COLO668 (cell line): ENCODE data around the gene NEGR1.

Experiments used
- DNase-seq: peaks from one replicate; lab custom pipeline; 2025; ENCODE audit not compliant: unreplicated experiment; lab: John Stamatoyannopoulos, UW

Gene NEGR1

DNA sequence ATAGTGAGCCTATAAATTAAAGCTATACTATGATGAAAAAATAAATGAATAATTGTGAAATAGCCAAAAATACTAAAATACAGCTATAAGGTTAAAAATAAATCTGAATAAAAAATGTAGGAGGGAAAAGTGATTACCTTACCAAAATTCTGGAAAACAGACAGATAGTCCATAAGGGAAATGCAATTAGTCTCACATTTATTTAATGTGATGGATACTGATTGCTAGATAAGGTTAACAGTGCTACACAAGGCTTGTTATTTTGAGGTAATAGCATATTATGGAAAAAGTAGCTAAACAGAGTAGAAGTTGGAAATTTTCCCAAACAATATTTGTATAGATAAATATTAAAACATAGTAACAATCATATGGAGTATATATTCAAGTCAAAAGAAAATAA is 413.0 kb downstream of the NEGR1 start:
- DNase-seq, result no peak

DNA sequence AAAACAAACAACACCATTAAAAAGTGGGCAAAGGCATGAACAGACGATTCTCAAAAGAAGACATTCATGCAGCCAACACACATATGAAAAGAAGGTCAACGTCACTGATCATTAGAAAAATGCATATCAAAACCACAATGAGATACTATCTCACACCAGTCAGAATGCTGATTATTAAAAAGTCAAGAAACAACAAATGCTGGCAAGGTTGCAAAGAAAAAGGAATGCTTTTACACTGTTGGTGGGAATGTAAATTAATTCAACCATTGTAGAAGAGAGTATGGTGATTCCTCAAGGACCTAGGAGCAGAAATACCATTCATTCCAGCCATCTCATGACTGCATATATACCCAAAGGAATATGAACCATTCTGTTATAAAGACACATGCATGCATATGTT is 419.6 kb downstream of the NEGR1 start:
- no peak for DNase-seq

DNA sequence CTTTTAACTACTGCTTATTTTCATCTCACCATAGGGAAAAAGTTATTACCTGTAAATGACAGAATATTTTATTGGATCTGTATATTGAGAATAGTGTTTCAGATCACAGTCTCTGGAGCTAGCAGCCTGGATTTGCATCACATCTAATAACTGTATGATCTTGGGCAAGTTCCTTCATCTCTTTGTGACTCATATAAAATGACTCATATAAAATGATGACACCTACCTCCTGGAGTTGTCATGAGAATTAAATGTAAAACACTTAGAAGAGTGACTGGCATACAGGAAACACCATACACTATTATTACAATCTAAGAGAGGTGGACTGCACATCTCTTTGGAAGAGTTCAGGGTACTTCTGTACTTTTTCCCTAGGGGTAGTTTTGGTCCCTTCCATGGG is 421.3 kb downstream of the NEGR1 start:
- no peak for DNase-seq

DNA sequence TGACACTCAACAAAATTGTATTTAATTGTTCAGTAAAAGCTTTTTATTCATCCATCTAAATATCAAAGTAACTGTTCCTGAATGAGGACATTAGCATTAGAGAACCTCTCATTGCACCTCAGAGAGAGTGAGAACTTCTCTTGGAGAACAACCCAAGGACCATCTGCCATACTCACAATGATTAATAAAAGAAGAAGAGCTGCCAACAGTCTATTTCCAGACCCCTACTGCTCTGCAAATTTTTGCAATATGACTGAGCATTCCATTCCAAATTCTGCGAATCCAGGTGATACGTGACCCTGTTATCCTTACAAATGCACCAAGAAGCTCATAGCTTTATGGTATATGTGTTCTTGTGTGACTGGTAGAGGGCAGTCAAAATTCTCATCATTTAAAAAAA is 422.5 kb downstream of the NEGR1 start:
- no peak for DNase-seq

DNA sequence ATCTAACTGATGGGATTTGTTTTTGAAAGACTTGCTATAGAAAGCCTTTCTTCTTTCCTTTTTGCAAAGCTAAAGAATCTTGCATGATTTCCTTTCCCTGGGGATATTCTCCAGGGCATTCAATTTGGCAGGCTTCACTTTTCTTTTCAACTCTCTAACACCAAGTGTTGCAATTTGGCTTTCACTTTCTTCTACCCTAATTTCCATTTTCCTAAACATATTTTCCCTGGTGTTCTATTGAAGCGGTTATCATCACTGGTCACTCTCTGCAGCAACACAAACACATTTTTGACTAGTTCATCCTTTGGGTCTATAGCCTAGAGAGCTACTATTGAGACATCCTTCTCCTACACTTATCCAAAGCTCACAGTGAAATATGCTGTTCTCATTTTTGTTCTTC is 424.5 kb downstream of the NEGR1 start:
- no peak for DNase-seq

DNA sequence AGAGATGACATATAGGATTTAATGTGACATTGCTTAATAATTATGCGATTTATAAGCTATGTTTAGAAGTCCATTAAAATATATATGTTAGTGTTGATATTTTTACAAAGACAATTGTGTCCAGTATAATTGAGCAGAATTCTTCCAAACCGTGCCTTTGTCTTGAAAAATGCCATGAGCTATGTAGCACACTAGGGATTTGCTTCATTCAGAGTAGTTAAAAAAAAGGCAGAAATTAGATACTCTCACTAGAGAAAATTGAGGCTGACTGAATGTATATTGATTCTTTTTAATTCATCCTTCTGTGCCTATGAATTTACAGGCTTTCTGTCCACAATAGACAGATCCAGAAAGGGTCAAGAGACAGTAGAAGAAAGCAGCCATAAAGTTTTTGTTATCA is 429.0 kb downstream of the NEGR1 start:
- DNase-seq, result no peak

DNA sequence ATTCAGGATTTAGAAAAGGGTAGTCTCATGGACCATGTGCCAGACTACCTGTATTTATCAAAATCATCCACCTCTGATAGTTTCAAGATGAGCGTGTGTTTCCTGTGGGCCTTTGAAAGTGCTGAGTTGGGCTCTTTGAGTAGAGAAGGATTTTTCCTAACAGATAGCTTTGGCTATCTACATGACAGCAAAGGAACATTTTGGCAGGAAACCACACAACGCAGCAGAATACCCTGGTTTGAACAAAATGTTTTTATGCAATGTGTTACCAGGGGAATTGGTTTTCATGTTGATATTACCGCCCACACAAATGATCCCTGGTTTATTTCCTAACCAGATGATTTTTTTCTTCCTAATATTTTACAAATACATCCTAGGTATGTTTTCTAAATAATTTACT is 431.4 kb downstream of the NEGR1 start:
- DNase-seq, result no peak

DNA sequence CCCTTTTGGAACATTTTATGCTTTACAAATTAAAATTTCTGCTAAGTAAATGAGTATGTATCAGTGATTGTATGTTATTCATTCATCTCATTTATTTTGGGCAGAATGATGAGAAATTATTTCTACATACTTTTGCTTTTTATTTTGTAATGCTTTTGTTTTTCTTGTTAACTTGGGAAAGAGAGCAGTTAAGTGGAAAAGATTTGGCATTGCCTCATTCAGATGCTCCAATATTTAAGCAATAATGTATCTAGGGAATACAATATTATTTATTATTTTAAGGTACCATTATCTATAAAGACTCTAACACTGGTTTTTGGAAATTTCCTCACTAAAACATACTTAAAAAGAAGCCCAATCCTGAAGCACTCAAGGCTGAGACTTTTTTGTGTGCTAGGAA is 431.8 kb downstream of the NEGR1 start:
- DNase-seq, result no peak

DNA sequence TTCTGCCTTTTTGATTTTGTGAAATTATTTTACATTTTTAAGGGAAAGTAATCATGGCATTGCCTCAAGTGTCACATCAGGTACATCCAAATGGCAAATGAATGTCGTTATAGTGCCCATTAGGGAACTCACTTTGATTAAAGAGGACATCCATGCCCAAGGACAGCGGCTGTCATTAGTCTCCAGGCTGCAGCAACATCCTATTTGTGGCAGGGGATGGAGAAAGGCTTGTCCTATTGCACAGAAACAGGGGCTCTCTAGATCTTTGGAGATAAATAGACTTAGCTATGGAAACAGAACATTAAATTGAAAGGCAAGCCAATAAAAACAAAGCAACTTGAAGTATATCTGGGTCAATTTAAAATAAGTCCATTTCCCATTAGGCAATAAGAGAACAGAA is 439.3 kb downstream of the NEGR1 start:
- no peak for DNase-seq

DNA sequence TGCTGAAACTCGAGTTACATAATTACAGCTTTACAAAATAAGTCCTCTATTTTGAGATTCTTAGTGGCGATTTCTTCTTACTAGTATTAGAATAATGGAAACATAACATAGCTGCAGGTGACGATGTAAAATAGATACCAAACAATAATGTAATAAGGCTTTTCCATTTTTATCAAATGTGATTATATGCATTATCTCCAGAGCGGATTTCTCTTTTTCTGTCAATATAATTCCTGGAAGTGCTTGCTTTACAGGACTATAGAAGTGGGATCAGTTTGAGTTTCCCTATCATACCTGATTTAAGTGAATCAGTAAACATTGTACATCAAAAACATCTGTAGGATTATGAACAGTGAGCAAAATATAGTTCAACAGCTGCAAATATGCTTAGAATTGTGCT is 442.5 kb downstream of the NEGR1 start:
- DNase-seq, result no peak

DNA sequence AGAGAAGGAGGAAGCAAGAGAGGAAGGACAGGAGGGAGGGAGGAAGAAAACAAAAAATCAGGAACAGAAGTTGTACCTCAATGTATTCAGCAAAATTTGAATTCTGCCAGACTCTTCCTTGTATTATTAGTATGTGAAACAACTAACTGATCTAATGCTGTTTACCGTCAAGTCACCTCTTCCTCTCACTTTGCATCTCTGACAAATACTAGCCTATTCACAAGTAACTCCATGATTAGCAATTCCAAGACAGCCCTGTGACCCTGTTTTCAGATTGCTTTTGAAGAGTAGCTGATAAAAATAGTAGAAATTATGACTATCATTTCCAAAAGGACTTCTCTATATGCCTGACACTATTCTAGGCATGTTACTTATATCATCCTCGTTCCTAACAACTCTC is 445.4 kb downstream of the NEGR1 start:
- DNase-seq, result no peak

DNA sequence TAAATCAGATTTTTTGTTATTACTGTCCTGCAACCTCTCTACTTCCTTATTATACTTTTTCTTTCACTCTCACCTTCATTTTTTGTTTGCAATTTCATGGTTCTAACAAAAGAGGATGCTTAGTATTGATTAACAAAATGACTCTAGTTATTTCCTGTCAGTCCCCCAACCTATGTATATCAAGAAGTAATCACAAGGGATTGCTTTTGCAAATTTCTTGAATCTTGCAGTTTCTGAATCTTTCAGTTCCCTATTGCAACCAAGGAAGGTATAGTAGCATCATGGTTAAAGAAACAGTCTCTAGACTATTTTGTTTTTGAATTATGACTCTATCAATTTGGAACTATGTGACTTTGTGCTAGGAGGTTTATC is 446.9 kb downstream of the NEGR1 start:
- no peak for DNase-seq

DNA sequence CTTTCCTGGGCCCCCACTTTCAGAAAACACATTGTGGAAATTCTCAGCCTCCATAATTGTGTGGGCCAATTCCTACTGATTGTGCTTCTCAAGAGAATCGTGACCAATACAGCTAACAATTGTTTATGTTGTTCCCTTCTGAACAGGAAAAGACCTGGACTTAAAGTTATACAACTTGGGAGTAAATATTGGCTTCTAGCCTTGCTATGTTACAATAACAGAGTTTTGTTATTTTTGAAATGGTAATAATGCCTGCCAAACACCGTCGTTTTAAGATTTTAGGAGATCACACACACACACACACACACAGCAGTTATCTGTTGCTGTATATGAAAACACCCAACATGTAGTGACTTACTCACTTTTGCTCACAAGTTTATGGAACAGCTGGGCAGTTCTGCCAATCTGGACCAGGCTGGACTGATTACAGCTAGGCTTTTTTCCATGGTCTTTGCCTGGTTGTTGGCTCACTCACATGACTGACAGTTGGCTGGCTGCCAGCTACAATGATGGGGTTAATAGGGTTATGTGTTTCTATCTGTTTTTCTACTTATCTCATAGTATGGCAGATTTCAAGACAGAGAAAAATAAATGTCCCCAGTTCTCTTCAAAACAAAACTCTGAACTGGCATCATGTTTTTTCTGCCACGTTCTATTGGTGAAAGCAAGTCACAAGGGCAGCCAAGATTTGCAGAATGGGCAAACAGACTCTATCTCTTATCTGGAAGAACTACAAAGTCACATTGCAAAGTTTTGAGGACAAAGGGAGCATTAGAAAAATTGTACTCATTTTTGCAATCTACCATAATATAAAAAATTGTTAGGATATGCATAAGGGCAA is 447.5 kb downstream of the NEGR1 start:
- no peak for DNase-seq

DNA sequence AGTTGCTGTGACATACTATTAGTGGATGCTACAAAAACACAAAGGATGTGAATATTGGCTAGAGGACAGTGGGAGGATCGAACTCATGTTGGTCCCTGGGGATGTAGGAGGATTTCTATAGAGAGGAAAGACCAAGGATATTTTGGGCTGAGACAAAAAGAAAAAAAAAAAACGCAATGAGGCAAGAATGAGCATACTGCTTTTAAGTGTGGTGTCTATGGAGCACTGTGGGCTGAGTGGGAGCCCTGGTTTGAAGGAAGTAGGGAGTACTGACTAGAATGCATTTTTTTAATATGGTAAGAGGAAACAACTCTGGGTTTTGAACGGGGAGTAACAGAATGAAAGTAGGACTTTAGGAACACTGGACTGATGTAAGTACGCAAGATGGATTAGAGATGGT is 450.7 kb downstream of the NEGR1 start:
- no peak for DNase-seq

DNA sequence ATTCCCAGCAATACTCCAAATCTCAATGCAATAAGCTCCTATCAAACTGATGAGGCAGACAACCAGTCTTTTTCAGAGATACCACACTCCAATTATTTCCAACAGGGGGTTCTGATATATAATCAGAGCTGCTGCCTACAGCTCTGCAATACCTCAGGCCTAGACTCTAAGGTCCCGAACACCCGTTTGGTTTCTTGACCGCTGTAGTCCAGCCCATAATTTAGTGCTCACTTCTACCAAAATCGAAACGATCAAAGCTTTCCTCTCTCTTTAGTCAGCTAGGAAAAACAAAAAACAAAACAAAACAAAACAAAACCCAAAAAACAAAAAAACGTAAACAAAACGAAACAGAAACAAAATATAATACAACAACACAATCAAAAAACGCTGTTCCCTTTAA is 453.0 kb downstream of the NEGR1 start:
- no peak for DNase-seq

DNA sequence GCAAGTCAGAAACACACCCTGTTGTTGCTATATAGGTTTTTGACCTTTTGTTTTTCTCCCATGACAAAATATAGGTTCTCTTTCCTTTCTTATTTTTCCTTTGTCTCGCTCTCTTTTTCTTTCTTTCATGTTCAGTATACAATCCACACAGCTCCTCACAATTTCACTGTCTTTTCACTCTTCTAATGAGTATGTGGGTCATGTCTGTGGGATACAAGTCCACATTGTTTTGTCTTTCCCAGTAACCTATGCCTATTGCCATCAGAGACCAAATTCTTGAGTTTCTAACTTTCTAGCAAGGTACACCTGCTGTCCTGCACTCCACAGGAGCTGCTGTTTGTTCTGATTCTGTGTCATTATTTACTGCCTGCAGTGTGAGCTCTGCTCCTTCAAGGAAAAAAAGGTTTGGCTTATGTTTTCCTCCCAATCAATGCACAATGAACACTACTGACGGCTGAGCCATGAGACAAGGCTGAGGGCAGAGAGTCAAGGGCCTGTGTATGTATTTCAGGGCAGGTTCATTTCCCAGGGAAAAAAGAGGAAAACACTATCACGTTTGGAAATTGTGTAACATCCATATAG is 453.8 kb downstream of the NEGR1 start:
- DNase-seq, result no peak

DNA sequence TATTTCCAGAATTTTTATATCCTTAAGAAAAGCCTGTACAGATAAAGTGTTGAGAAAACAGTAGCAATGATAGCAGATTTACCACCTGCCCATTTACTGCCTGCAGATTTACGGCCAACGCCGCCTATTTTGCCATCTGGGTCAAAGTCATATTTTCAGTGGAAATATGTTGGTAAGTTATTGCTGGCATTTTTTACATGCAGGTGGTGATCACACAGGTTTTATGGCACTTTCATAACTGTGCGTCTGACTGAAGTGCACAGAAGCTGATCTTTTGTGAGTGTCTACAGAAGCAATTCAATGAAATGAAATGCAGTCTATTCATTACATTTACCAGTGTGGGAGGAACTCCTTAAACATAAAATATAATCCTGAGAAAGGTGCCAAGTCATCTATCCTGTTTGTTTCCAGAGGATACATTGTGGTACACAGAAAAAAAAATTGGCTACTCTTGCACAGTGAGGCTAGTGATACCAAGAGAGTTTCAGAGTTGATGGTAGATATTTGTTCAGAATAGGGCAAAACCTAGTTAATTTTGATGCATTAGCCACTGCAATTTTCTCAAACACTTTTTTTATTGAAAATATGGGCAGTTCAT is 458.5 kb downstream of the NEGR1 start:
- DNase-seq, result no peak

DNA sequence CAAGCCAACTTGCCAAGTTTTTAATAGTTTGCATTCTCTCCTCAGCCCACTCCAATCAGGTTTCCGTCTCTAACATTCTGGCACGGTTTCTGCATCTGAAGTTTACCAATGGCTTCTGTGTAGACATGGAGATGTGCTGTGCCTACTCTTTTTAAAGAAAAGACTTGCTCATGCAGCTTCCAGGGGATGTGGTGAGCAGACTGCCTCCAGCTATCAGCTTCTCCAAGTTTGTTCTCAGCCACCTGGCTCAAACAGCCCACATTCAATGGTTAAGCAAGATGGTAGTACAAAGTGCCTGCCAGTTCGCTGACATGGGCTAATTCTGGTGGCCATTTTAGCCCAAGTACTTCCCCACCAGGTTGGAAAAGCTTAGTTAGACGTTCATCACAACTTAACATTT is 465.3 kb downstream of the NEGR1 start:
- DNase-seq, result no peak

DNA sequence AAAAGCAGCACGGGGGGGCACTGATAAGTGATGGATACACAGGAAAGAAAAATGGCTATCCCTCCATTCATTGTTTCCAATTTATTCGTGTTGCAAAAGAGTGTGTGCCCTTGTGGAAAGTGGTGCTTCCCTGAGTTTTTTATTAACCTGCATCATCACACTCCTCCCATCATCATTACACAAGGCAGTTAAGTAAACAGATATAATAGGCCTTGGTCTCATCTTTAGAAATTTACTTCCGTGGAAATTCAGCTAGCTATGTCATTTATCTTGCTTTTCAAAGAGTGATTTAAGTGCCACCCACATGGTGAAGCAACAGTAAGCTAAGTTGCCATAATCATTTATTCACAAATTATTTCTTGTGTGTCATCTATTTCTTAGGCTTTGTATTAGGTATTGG is 473.3 kb downstream of the NEGR1 start:
- no peak for DNase-seq

DNA sequence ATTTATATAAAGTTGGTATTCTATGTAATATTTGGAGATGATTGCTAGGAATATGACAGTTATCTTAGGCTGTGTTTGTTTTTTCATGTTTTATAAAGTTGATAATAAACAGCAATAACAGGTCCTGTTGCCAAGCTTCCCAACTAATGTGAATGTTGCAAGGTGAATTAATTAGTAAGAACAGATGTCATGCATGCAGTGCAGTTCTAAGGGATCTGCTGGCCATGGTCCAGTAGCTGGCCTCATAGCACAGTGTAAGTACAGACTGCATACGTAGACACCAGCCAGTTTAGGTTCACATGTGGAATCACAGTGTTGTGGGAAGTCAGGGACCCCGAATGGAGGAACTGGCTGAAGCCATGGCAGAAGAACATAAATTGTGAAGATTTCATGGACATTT is 478.2 kb downstream of the NEGR1 start:
- DNase-seq, result no peak

DNA sequence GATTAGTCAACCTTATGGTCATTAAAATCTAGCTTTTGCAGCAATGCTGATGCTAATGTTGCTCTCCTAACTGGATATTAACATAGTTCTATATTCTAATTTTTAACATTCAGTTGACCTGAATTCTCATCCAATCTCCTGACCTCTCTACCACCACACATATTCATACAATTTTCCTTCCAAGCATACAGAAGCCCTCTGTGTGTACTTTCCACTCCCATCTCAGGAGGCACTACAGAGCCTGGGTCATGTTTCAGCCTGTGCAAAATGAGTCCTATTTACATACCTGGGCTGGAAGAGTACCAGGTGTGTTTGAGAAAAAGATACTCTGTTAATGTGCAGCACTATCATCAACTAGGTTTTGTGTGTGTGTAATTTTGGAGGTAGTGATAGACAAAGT is 486.3 kb downstream of the NEGR1 start:
- peak; percentile 37 for DNase-seq

DNA sequence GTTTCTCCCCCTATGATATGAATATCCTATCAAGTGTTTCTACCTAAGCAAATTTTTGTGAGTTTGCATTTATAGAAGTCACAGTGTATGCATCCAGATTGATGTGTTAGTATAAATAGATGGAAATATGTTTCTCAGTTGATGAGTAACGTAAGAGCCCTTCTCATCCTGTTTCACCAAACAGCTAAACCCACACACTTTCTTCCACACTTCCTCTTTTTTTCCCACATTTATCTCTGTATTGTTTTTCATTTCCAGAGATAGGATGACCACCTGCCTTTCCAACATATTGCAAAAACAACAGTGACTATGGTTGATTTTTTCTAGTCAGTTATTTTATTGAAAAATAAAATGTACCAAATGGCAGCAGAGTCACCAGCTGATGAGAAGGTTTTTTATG is 490.1 kb downstream of the NEGR1 start:
- DNase-seq, result no peak

DNA sequence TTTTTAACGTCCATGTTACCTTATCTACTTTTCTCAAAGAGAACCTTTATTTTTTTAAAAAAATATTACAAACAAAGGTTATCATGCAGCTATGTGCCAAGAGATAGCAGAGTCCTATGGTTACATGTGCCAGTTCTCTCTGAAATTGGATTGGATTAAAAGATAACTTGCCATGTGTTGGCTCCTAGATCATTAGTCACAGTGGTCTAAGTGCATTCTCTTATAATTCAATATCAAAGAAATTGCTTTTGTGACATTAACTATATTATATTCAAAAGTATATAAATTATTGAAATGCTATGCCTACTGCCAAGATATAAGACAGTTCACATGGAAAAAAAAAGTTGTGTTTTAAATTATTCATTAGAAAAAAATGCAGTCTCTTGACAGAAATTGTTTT is 494.2 kb downstream of the NEGR1 start:
- no peak for DNase-seq
